ENCODE data around the gene MLN.
A peak's percentile ranks its signal among the peaks of the same experiment; 100 is the strongest.

MLN gene

DNA sequence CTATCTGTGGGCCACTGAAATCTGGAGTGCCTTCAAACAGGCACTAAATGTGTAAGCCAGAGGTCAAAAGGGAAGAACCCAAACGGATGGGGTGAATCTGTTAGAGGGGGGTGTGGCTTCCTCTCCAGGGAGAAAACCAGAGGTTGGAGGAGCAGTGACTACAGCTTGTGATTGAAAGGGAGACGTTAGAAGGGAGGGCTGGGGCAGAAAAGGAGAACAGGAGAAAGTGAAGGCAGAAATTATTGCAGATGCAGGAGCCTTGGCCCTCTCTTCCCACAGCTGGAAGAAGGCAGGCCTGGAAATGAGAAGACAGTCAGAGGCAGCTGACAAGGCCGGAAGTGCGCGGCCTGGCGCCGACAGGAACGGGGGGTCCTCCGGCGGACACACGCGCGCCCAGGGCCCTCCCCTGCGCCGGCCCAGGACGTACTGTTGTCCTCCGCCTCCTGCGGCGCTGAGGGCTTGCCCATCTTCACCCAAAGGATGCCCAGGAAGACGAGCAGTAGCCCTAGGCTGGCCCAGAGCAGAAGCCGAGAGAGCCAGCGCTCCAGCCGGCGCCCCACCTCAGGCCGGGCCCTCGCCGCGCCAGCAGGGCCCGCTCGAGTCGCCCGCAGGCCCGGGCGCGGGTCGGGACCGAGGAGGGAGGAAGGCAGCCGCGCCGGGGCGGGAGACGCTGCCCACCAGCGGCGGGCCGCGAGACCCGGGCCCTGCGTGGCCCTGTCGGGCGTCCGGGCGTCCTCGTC, 15.7 kb downstream of the MLN start:
- peak; percentile 78 for DNase-seq

DNA sequence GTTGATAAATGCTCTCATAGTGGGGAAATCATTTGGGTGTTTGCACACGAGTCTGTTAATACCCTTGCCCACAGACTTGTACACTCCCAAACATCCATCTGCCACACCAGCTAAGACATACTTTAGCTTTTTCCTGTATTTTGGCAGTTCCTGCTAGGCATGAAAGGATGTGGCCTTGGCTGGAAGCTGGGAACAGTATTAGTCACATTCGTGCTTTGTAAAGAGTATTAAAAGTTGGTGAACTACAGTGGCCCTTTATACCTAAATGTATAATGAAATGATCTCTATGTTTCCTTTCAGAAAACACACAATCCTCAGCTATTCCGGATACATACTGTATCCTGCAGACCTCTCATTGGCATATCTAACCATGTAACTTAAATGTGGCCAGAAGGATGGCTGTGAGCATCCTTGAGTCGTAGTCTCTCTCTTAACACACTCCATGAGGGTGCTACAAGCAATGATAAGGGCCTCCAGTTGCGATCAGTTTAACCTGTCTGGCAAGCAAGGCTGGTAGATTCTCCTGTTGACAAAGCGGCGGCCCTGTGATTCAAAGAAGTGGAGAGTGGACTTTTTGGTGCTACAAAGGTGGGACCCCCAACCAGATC, 16.4 kb downstream of the MLN start:
- no peak for DNase-seq

DNA sequence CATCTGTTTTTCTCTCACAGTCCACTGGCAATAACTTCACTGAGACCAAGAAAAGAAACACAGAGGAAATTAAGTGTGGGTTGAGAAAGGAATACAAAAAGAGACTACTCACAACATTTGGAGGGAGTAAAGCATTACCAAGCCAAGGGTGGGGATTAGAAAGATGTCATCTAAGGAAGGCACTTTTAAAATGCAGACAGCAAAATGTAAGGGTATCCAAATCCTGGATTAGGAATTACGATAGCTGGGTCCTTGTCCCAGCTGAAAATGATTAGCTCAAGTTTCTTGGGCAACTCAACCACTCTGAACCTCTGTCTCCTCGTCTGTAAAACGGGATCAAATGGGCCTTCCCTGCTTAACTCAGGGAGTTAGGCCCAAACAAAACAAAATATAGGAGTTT, 17.1 kb downstream of the MLN start:
- no peak for DNase-seq

DNA sequence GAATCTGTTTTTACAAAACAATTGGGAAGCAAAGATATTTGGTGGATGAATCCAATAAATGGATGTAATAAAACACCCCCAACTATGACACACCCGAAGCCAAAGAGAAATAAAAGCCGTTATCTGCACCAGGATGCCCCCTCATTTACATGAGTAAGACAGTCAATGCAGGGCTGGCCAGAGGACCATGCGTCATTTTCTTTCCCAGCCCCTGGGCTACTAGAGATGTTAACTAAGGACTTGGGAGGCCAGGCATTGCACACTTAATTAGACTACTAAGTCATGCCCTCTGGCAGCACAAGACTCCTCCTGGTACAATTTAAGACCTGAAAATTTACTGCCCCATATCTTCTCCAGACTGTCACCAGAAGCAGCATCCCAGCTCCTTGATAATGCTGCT, 18.0 kb downstream of the MLN start:
- DNase-seq: no peak

DNA sequence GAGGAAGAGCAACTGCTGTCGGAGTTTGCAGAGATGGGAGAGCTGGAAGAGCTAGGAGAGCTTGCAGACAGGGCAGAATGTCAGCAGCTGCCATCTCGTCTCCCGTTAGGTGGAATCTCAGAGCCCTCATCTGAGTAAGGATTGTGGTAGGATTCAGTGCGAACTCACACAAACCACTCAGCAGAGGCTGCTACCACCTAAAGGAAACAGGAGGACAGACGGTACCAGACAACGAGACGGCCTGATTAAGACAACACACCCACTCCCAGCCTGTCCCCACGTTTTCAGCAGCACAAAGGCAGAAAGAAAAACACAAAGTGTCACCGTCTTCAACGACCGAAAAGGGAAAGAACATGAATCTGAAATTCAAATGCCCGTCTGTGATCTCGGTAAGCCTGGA, 19.0 kb downstream of the MLN start:
- DNase-seq: no peak

DNA sequence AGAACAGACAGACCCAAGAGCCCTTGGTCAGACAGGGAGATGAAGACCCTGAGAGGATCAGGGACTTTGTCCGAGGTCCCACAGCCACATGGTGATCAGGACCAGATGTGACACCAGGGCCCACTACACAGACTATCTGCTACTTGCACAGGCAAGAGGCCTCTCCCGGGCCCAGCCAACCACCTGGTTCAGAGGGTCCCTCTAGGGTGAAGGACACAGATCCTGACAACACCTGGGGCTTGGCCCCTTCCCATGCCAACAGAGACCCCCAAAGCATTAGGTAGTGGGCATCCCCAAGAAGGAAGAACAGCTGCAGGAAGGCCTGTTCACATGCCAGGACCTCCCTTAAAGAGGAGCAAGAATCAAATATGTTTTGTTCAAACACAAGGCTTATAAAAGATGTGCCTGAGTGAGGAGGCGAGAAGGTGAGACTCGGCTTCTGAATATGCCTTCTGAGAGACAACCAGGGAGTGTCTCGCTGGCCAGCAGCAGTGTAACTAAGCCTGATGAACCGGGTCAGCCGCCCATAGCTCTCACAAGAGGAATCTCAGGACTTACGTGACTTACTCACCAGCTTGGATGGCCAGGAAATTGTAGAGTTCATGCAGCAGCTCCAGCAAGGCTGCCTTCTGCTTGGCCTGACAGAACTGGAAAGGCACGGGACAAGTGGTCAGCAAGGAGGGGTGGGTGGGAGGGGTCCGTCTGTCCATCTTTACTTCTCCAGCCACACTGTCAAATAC, 19.9 kb downstream of the MLN start:
- no peak for DNase-seq

DNA sequence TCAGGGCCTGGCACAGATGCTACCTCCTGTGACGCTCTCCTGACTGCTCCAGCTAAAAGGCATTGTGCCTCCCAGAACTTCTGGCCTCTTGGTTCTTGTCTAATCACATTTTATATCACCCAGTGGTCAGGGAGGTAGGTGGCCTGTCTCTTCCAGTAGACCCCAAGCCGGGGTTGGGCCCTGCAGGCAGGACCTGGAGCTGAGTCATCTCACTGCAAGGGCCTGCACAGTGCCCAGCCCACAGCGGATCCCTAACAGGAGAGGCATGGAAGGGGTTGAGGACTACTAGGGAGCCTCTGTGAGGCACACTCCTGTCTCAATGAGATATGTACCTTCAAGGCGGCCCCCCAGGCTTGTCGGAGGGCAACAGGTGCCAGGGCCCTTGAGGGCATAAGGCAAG, 21.2 kb downstream of the MLN start:
- no peak for DNase-seq

DNA sequence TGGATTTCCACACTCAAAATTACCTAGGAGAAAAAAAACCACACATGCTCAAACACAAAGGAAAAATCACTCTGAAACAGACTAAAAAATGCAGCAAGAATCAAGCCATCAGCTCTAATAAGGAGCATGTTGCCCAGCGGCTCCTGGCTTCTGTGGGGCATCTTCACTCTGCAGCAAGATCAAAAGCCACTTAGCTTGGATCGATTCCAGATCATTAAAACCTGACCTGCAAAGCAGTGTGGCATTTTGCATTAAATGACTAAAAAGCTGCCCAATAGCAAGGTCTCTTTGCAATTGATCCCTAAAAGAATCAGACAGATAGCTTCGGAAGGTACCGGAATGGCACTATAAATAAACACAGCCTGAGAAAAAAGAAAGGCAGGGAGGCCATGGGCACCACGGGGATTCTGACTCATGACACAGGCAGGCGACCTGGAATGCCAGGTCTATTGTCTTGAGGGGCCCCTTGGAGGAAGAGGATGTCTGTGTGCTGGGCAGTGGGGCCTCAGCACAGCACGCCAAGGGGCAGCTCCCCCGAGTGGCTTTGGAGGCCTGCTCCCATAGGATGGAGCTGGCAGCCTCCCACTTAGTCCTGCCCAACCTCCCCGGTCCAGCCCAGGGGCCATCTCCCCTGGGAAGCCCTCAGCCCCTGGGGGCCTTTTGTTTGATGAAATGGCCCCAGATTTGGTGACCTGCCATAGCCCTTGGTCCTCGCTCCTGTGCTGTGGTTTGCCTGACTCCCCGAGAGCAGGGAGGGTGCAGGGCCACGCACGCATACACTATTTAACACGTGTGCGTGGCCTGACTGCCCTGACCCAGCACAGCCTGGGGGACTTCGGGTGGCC, 22.4 kb downstream of the MLN start:
- DNase-seq: peak; percentile 89

DNA sequence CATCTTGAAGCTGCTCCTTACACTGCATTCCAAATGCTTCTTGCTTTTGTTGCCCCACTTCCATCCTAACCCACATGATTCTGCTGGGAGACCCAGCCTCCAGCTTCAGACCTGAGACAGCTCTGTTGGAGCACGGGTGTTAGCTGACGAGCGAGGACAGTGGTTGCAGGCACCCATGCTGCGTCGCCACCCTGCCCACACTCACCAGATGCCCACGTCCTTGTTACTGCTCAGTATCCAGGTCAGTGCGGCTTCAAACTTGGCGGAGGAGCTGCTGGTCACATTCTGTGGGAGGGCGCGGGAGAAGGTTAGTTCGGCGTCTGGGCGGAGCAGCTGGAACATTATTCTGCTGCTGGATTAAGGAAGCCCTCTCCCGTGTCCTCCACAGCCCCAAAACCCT, 23.9 kb downstream of the MLN start:
- DNase-seq: no peak

DNA sequence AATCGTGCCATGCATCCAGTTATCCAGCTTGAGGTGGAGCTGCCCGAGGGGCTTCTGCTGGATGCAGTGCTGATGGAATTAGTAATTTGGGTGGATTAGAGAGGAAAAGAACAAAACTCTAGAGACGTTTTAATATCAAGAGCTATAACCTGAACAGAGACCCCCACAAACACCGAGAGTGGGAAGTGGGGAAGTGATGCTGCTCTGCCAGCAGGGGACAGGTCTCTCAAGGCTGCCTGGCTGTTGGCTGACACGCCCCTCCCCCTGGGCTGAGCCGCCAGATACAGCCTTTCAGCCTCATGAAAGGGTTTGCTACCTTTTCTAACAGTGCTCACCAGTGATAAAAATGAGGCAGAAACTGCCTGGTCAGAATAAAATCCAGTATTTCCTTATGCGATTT, 24.5 kb downstream of the MLN start:
- DNase-seq: no peak

DNA sequence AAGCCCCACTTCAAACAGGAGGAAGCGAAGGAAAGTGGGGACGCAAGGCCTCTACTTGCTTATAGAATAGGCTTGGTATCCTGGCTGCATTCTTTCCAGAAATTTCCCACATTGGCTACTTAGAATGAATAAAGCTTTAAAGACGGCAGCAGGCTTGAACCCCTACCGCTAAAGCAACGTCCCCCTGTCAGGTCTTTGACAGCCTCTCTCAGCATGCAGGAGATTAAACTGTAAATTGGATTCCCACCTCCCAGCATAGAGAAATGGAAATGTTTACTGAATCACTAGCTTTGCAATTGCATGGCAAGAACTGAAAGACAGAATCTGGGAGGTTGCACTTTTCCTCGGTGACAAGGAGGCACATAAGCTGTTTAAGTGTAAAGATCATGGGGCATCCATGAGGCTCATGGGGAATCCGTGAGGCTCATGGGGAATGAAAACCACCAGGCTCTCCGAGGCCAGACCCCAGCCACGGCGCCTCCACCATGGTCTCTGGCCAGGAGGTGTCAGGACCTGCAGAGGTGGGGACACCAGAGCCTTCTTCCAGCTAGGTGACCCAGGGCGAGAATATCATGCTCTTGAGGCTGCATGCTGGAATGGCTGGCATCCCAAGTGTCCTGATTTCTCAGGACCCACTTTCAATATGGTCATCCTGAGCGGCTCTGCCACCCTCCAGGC, 25.2 kb downstream of the MLN start:
- DNase-seq: no peak

DNA sequence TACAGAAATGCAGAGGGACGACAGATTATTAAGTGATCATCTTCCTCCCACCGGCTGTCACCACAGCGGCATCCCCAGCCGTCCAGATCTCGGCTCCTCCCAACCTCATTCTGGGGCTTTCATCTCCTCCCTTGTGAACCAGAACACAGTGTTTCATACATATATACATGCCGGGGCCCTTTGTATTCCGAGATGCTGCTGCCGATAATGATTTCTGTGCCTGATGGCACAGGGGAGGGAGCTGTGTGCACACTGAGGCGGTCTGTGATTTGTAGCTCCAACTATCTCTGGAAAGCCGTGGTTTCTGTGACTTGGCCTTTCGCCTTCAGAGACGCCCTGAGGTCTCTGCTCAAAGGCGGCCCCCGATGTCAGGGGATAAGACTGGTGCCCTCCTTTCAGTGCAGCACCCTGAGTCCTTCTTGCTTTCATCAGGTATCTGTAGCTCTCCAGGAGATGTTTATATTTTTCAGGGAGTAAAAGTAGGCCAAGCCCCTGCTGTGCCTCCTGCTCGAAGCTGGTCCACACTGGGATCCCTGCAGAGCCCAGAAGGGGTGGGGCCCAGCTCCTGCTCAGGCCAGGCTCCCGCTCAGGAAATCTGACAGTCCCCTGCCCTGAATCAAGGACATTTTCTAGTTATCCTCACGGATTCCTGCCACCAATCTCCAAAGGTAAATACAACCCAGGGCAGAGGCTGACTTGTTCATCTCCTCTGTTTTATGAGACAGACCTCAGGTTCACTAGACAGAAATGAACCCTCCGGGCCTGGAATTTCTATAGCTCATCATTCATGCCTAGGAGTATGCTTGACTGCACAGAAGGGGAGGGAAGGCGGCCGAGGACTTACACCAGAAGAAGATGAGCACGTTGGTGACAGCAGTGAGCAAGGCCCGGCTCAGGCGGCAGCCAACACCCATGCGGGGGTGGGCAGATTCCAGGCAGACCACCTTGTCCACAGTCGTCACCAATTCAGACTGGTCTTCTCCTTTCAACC, 26.1 kb downstream of the MLN start:
- DNase-seq: no peak

DNA sequence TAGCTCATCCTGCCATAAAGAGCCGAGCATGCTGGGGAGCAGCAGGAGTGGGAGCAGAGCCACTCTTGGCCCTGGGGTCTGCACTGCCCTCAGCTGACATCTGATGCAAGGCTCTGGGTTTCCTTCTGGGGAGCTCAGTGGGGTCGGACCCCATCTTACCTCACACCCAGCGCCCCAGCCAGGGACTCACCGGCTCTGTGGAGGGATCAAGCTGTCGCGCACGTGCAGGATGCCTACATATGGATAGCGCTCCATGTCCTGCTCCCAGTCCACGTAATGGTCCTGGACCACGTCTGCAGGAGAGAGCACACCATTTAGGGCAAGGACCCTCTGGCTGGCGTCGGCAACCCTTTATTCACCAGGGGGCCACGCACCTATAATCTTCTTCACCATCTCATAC, 27.0 kb downstream of the MLN start:
- no peak for DNase-seq

DNA sequence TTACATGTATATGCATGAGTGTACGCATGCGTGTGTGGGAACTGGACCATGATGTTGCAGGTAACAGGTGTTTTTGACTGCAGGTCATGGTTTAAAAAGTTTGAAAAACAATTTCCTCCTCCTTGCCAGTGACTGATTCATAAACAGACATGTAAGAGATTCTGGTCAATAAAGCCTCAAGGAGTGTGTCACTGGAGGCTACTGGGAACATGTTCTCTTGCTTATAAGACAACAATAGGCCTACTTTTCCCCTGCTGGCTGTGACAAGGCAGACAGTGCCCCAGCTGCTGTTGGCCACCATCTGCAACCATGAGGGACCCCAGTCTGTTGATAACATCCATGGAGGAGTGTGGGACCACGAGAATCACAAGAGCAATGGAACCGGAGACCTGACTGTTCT, 27.6 kb downstream of the MLN start:
- no peak for DNase-seq

DNA sequence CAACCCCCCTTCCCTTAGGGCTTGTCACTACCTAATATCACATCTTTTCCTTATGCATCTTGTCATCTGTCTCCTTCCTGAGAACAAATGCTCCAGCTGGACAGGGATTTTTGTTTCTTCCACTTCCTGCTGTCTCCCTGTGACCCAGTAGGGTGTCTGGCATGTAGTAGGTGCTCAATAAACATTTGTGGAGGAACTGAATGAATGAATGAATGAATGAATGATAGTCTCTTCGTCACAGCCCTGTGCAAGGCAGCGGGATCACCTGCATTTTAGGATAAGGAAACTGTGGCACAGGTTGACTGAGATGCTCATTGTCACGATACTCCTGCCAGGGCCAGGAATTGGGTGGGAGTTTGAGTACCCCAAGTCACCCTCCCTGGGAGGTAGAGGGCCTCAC, 29.0 kb downstream of the MLN start:
- no peak for DNase-seq

DNA sequence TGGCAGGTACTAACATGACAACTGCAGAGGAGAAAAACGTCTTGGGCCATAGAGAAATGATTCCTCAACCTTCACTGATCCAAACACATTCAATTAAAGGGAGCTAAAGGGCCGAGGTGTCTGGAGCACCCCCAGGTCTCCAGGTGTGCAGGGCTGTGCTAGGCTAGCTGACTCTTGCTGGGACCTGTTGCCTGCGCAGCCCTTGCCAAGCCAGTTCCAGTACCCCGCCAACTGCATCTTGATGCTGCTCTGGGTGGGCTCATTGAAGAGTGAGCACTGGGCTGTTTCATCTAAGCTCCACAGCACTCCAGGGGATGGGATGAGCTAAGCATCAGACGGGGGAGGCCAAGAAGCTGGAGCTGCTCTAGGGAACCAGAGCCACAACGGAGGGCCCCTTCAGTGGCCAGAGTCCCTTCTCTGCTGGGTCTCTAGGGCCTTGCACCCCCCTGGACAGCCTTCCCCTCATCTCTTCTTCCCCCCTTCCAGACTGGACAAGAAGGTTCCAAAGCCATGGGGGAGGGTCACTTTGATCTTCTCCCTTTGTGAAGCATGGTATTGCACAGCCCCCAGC, 30.8 kb downstream of the MLN start:
- DNase-seq: no peak

DNA sequence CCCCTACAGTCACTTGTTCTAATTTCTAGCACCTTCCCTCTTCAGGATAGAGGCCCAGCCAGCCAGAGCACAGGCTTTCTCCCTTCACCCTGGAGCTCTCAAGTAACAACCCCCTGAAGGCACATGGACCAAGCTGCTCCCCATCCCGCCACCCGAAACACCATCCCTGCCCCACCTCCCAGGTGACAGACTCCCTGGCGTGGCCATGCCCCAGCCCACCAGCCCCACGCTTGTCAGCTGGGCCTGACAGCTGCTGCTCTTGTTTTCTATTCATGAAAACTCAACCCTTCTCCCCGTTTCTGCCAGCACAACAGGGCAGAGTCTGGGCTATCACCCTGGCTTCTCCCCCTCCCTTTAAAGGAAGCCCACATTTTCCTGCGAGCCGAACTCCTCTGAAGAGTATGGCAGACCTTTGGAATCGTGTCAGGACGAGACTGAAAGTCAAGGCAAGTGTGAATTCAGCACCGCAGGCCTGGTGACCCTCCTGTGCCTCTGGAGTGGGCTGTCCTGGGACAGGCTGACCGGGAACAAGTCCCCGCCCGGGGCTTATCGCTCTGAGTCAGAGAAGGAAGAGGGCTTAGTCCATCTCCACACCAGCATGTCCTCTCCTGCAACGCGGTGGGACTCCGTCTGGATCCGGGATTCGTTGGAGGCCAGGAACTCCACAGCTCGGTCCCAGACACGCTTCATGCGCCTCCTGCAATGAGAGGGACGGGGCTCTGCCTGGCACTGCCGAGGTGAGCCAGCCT, 31.5 kb downstream of the MLN start:
- no peak for DNase-seq

DNA sequence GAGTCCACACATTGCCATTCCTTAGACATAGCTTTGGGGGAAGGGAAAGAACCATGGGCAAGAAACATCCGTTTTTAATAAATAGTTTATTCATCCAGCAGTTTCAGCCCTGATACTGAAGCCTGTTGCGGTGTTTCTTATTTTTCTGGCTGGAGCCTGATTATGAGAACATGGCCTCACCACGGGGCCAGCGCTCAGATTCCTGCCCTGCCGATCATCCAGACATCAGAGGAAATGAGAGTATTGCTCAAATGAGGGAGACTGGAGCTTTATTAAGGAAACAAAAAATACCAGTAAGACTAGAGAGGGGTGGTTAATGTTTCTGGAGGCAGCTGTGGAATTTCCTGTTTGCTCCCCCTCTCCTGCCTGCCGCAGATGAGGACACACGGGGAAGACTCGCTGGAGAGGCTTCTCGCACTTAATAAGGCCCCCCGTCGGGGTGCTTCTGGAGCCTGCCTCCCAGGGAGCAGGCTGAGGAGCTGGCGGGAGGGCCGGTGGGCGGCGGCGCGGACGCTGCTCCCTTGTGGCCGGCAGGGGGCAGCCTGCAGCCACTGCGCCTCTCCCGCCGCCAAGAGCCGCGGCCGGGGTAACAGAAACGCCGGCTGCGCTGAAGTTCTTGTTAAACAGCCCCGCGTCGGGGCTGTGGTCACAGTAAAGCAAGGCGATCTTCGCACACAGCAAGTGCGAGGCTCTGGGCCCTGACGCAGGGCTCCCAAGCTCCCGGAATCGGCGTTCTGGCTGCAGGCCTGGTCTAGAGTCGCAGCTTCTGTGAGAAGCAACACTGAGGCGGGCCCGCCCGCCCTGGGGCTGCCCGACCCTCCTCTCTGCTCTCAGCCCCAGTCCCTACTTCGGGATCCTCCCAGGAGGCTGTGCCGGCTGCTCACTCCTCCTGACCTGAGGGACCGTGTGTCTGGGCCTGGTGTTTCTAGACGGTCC, 32.4 kb downstream of the MLN start:
- peak; percentile 84 for DNase-seq

DNA sequence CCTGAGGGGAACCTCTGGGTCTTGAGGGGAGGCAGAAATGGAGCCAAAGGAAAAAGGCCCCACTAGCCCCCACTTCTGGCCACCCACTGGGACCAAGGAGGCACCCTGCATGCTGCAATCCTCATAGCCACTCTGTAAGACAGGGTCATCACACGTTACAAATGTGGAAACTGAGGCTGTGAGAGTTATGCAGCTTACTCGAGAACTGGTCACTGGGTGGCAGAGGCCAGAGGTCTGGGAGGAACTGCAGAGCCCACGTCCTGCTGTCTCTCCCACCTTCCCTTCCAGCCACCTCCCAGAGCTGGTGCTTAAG, 33.0 kb downstream of the MLN start:
- no peak for DNase-seq
